T-helper 2 cell treated with Interferon-gamma antibody and Interleukin-4, amounts not matched to agents 5 μg/mL and 100 μg/mL, for 36 hours (primary cell): ENCODE measurements around the gene SPRED2.
"Not testable (repeated sequence)": the region's sequence is repeated elsewhere in the genome, so short reads cannot be mapped to it uniquely, and the experiment has no call there.

Experiments used
- DNase-seq: peaks from one replicate; pipeline ENCODE4 v3.0.0; 2021; ENCODE audit warnings: low spot score
- H3K27ac Mint-ChIP-seq: one replicate; pipeline ENCODE4 v1.8.0; 2021; ENCODE audit warnings: mild to moderate bottlenecking, mixed read lengths
- H3K27me3 Mint-ChIP-seq: one replicate; pipeline ENCODE4 v1.8.0; 2021; ENCODE audit warnings: low read depth, mixed read lengths
- H3K36me3 Mint-ChIP-seq: one replicate; pipeline ENCODE4 v1.8.0; 2021; ENCODE audit warnings: low read depth, mixed read lengths
- H3K4me1 Mint-ChIP-seq: one replicate; pipeline ENCODE4 v1.8.0; 2021; ENCODE audit warnings: low read depth, mixed read lengths
- H3K4me3 Mint-ChIP-seq: one replicate; pipeline ENCODE4 v1.8.0; 2022; ENCODE audit warnings: mild to moderate bottlenecking, moderate library complexity, mixed read lengths
- H3K9me3 Mint-ChIP-seq: one replicate; pipeline ENCODE4 v1.8.0; 2021; ENCODE audit warnings: mixed read lengths

The SPRED2 gene

DNA sequence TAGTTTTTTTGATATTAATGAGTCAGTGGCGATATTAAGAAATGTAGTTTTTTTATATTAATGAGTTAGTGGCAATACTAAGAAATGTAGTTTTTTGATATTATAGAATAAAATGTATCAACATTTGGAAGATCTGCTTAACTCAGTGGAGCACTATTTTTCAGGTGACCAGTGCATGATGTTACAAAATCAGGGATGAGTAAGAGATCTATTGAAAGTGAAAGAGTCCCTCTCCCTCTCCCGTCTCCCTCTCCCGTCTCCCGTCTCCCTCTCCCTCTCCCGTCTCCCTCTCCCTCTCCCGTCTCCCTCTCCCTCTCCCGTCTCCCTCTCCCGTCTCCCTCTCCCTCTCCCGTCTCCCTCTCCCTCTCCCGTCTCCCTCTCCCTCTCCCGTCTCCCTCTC lies 94.5 kb downstream of the SPRED2 start:
- not testable (repeated sequence) for H3K4me1 Mint-ChIP-seq, H3K27me3 Mint-ChIP-seq, H3K9me3 Mint-ChIP-seq, DNase-seq, H3K27ac Mint-ChIP-seq, H3K4me3 Mint-ChIP-seq, H3K36me3 Mint-ChIP-seq

- Mint-ChIP-seq H3K27me3 (no peaks in the 10 kb centered on the region), H3K36me3 (peaks cover 2% of the 10 kb centered on the region), H3K4me3 (no peak overlapping the region), H3K9me3 (no peaks in the 10 kb centered on the region), H3K27ac (no peak overlapping the region), H3K4me1 (no peaks in the 10 kb centered on the region)
- no peak for DNase-seq
These were observed 97.7 kb downstream of the SPRED2 start for GRCh38 chr2:65334714-65335113.

DNA sequence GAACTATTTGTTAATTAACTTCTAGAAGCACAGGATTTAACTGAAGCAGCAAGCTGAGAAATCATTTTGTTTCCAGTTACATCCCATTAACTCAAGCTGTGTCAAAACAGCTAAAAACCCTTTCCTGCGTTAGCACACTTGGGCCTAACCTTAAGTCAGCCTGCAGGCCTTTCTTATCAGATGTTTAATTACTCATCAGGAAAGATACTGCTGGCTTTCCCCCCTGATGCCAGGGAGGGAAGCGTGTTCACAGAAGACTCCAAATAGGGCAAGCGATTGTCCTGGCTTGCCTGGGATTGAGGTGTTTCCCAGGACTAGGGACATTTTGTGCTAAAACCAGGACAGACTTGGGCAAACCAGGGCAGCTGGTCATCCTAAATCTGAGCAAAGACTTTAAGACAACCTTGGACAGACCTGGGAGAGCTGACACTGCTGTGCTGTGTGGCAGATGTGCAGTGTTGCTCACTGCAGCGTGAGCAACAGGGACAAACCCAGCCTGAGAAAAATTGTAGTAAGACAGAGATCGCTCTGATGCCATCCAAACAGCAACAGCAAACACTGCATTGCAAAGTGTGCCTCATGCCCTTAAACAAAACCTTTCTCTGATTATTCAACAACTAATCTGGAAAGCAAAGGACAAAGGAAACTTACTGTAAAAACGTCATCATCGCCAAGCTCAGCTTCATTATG lies 100.9 kb downstream of the SPRED2 start:
- Mint-ChIP-seq H3K27ac (no peak overlapping the region), H3K4me3 (no peak overlapping the region), H3K9me3 (no peaks in the 10 kb centered on the region), H3K36me3 (peaks cover 4% of the 10 kb centered on the region), H3K4me1 (no peaks in the 10 kb centered on the region), H3K27me3 (no peaks in the 10 kb centered on the region)
- DNase-seq, result no peak

DNA sequence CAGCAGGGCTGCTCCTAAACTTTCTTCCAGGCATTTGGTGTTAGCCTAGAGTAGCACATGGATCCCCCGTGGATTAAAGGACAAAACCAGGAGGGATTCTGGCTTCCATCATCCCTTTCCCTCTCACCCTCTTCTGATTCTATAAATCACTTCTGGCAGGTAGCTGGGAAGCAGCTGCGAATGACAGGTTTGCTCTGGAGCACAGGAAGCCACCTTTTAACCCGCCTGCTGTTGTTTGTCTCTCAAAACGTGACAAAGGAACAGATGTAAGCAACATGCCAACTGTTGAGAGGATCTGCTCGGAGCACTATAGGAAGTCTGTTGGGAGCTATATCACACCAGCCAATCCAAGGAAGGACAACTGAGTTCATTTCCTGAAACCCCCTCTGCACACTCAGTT lies 102.9 kb downstream of the SPRED2 start:
- Mint-ChIP-seq H3K9me3 (no peaks in the 10 kb centered on the region), H3K4me1 (no peaks in the 10 kb centered on the region), H3K27me3 (peaks cover 4% of the 10 kb centered on the region), H3K27ac (no peak overlapping the region), H3K36me3 (peaks cover 6% of the 10 kb centered on the region), H3K4me3 (no peak overlapping the region)
- no peak for DNase-seq

DNA sequence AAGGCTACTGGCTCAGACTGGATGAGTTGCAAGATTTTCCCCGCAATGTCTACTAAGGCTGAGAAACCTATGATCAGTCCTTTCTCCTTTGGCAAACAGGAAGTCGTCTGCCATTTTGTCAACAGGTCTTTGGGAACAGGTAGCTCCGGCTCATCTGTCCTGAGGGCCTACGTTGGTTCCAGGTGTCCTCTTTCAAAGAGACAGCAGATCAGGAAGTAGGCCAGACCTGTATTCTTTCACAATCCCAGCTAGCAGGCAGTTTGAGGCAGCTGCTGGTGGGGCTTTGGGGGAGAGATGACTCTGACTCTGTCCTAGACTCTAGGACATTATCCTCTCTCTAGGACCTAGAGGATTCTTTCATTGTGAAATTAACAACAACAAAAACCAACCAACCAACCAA lies 106.1 kb downstream of the SPRED2 start:
- no peaks in the 10 kb centered on the region for H3K4me1 Mint-ChIP-seq
- no peaks in the 10 kb centered on the region for H3K9me3 Mint-ChIP-seq
- no peak overlapping the region for H3K4me3 Mint-ChIP-seq
- DNase-seq, result no peak
- peaks cover 4% of the 10 kb centered on the region for H3K27me3 Mint-ChIP-seq
- H3K27ac Mint-ChIP-seq, result no peak overlapping the region
- peaks cover 4% of the 10 kb centered on the region for H3K36me3 Mint-ChIP-seq

- H3K4me1 Mint-ChIP-seq, result peaks cover 7% of the 10 kb centered on the region
These were observed 107.3 kb downstream of the SPRED2 start for GRCh38 chr2:65325066-65325465.

DNA sequence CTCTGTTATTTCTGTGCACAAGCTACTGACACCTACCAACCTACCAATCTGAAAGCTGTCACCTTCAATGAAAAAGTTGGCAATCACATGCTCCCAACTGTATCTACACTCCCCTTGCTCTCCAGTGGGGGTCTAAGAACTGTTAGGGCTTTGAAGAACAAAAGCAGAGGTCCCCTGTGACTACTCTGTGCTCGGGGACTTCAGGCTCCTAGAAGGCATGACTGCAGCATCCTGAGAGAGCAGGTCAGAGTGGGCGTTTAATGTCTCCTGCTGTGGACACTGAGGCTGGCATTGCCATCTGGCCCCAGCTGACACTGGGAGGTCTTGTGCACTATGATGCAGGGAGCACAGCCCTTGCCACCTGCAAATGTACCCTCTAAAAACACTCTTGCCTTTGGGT lies 111.5 kb downstream of the SPRED2 start:
- H3K27ac Mint-ChIP-seq, result no peak overlapping the region
- H3K4me1 Mint-ChIP-seq, result peaks cover 11% of the 10 kb centered on the region
- H3K4me3 Mint-ChIP-seq, result no peak overlapping the region
- no peak for DNase-seq
- peaks cover 4% of the 10 kb centered on the region for H3K27me3 Mint-ChIP-seq
- H3K9me3 Mint-ChIP-seq, result no peaks in the 10 kb centered on the region
- no peaks in the 10 kb centered on the region for H3K36me3 Mint-ChIP-seq

More at GRCh38 chr2:65325066-65325465, 107.3 kb downstream of the SPRED2 start:
- peaks cover 4% of the 10 kb centered on the region for H3K36me3 Mint-ChIP-seq
- no peak overlapping the region for H3K27ac Mint-ChIP-seq
- no peak overlapping the region for H3K4me3 Mint-ChIP-seq
- no peak for DNase-seq
- H3K27me3 Mint-ChIP-seq, result peaks cover 4% of the 10 kb centered on the region
- no peaks in the 10 kb centered on the region for H3K9me3 Mint-ChIP-seq

DNA sequence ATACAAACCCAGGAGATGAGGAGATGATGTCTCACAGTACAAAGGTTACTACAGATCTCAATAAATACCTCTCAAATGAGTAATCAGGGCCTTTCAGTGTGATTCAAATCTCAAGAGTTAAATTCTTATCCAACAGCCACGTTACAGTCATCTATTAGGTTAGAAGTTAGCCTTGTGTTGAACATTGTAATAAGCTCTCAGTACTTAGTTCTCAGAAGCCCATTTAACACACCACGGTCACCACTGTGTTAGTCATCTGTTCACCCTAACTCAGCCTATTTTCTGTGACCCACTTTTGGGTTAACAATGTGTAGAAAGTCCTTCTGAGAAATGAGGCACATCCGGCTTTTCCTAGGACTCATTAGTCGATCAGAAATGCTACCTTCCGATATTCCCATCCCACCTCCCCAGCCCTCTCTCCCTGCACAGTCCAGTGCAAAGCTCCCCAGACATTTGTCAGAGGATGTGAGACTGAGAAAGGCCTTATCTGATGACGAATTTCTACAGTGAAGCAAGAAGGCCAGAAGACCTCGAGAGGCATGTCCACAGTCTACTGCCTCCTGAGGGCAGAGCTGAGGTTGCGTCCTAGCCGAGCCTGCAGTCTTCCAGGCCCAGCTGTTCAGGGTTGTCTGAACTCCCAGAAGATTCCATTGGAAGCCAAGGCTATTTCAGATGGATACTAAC lies 112.2 kb downstream of the SPRED2 start:
- peak; percentile 43 for DNase-seq
- Mint-ChIP-seq H3K4me1 (peaks cover 11% of the 10 kb centered on the region), H3K9me3 (no peaks in the 10 kb centered on the region), H3K27me3 (peaks cover 3% of the 10 kb centered on the region), H3K36me3 (no peaks in the 10 kb centered on the region), H3K27ac (peak overlapping the region; percentile 17), H3K4me3 (no peak overlapping the region)

DNA sequence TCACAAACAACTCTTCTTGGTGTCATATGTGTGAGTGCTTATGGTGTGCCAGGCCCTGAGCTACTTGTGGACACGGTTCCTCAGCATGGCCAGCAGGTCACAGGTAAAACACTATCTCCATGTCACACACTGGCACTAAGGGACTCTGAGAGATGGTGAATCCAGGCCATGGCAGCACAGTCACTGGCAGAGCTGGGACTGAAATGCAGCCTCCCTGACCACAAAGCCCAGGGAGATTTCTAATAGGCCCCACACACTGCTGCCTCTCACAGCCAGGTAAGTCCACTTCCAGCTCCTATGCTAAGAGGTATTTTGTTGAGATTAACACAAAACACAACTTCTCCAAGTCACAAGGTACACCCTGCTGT lies 112.7 kb downstream of the SPRED2 start:
- Mint-ChIP-seq H3K4me3 (no peak overlapping the region), H3K9me3 (no peaks in the 10 kb centered on the region), H3K4me1 (peaks cover 11% of the 10 kb centered on the region), H3K36me3 (no peaks in the 10 kb centered on the region), H3K27me3 (no peaks in the 10 kb centered on the region), H3K27ac (no peak overlapping the region)
- DNase-seq, result no peak

- Mint-ChIP-seq H3K4me1 (peaks cover 11% of the 10 kb centered on the region), H3K36me3 (peaks cover 1% of the 10 kb centered on the region), H3K9me3 (no peaks in the 10 kb centered on the region), H3K27me3 (no peaks in the 10 kb centered on the region), H3K4me3 (no peak overlapping the region), H3K27ac (no peak overlapping the region)
- no peak for DNase-seq
These were observed 113.2 kb downstream of the SPRED2 start for GRCh38 chr2:65319072-65319673.

DNA sequence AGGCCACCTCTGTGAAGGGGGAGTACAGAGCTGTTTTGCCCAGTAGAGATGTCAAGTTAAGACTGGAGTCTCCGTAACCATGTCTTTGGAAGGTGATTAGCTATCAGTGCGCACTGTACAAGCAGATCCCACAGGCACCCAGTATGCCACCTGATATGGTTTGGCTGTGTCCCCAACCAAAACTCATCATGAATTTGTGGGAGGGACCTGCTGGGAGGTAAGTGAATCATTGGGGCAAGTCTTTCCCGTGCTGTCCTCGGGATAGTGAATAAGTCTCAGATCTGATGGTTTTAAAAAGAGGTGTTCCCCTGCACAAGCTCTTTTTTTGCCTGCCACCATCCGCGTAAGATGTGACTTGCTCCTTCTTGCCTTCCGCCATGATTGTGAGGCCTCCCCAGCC lies 114.6 kb downstream of the SPRED2 start:
- H3K4me3 Mint-ChIP-seq, result no peak overlapping the region
- H3K27ac Mint-ChIP-seq, result no peak overlapping the region
- no peaks in the 10 kb centered on the region for H3K9me3 Mint-ChIP-seq
- no peaks in the 10 kb centered on the region for H3K27me3 Mint-ChIP-seq
- no peak for DNase-seq
- H3K4me1 Mint-ChIP-seq, result peaks cover 16% of the 10 kb centered on the region
- peaks cover 9% of the 10 kb centered on the region for H3K36me3 Mint-ChIP-seq

GRCh38 chr2:65317351-65317750 lies 115.0 kb downstream of the SPRED2 start:
- not testable (repeated sequence) for H3K27me3 Mint-ChIP-seq

GRCh38 chr2:65316072-65316471 lies 116.3 kb downstream of the SPRED2 start:
- Mint-ChIP-seq H3K36me3 (peaks cover 9% of the 10 kb centered on the region), H3K27me3 (no peaks in the 10 kb centered on the region), H3K4me1 (peaks cover 16% of the 10 kb centered on the region), H3K9me3 (no peaks in the 10 kb centered on the region), H3K4me3 (no peak overlapping the region), H3K27ac (no peak overlapping the region)
- DNase-seq, result no peak

More at GRCh38 chr2:65317351-65317750, 115.0 kb downstream of the SPRED2 start:
- not testable (repeated sequence) for H3K36me3 Mint-ChIP-seq, DNase-seq, H3K9me3 Mint-ChIP-seq, H3K4me3 Mint-ChIP-seq, H3K27ac Mint-ChIP-seq
- peaks cover 16% of the 10 kb centered on the region for H3K4me1 Mint-ChIP-seq

DNA sequence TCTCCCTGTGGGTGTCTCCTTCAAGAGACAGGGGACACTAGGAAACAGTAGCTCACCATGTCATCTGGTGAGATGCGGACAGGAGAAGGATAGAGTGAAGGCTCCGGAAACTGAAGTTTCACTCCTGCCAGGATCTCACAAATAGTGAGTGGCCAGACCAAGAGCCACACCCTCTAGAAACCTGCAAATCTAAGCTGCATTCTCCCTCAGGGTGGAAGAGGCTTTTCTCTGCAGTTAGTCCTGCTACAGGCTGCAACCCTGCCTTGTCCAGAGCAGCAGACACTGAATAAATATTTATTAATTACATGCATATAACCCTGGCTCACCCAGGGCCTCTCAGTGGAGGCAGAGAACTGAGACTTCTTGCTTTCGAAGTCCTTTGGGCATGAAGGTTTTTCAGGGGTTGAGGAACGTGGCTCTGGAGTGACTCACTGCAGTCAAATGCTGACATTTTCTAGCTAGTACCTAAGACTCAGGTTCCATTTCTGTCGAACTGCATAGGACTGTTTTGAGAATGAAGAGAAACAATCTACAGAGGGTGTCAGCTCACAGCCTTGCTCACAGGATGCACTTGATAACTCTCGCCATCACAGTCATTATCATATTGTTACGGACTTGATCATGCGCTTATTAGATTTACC lies 117.5 kb downstream of the SPRED2 start:
- no peak for DNase-seq
- no peaks in the 10 kb centered on the region for H3K9me3 Mint-ChIP-seq
- H3K27ac Mint-ChIP-seq, result no peak overlapping the region
- peaks cover 10% of the 10 kb centered on the region for H3K4me1 Mint-ChIP-seq
- peaks cover 9% of the 10 kb centered on the region for H3K36me3 Mint-ChIP-seq
- no peak overlapping the region for H3K4me3 Mint-ChIP-seq
- no peaks in the 10 kb centered on the region for H3K27me3 Mint-ChIP-seq
